ENCODE measurements around the gene IGFBP1. TPM values are rescaled to one million over a fixed set of nuclear protein-coding genes. Genes with fewer than 3 reads are reported as not detected.

Gene IGFBP1
- total RNA-seq, 2 donors from 2014 or later, result not detected

GRCh38 chr7:45890125-45890901 lies 2.0 kb downstream of the IGFBP1 start:
- no peaks in the 10 kb centered on the region for H3K9me3 Mint-ChIP-seq

GRCh38 chr7:45890902-45891461 lies 2.7 kb downstream of the IGFBP1 start:
- Mint-ChIP-seq H3K4me3 (no peak overlapping the region), H3K27ac (no peak overlapping the region)
- no peak for ATAC-seq (replicated peaks)

More at GRCh38 chr7:45890125-45890901, 2.0 kb downstream of the IGFBP1 start:
- peaks cover 44% of the 10 kb centered on the region for H3K27me3 Mint-ChIP-seq
- H3K4me3 Mint-ChIP-seq, result no peak overlapping the region
- no peaks in the 10 kb centered on the region for H3K36me3 Mint-ChIP-seq (ENCODE audit: low read depth)
- no peak for ATAC-seq (replicated peaks)
- no peaks in the 10 kb centered on the region for H3K4me1 Mint-ChIP-seq
- H3K27ac Mint-ChIP-seq, result no peak overlapping the region

GRCh38 chr7:45891462-45892402 lies 3.4 kb downstream of the IGFBP1 start:
- Mint-ChIP-seq H3K27me3 (peaks cover 49% of the 10 kb centered on the region), H3K36me3 (ENCODE audit: low read depth) (no peaks in the 10 kb centered on the region), H3K4me1 (no peaks in the 10 kb centered on the region), H3K9me3 (no peaks in the 10 kb centered on the region), H3K4me3 (no peak overlapping the region), H3K27ac (no peak overlapping the region)
- ATAC-seq (replicated peaks), result no peak

More at GRCh38 chr7:45890902-45891461, 2.7 kb downstream of the IGFBP1 start:
- no peaks in the 10 kb centered on the region for H3K9me3 Mint-ChIP-seq
- H3K36me3 Mint-ChIP-seq (ENCODE audit: low read depth), result no peaks in the 10 kb centered on the region
- peaks cover 48% of the 10 kb centered on the region for H3K27me3 Mint-ChIP-seq
- H3K4me1 Mint-ChIP-seq, result no peaks in the 10 kb centered on the region

GRCh38 chr7:45892407-45893035 lies 4.2 kb downstream of the IGFBP1 start:
- no peaks in the 10 kb centered on the region for H3K36me3 Mint-ChIP-seq (ENCODE audit: low read depth)
- ATAC-seq (replicated peaks), result no peak
- no peak overlapping the region for H3K4me3 Mint-ChIP-seq
- H3K27me3 Mint-ChIP-seq, result peaks cover 44% of the 10 kb centered on the region
- H3K9me3 Mint-ChIP-seq, result no peaks in the 10 kb centered on the region
- no peak overlapping the region for H3K27ac Mint-ChIP-seq
- H3K4me1 Mint-ChIP-seq, result no peaks in the 10 kb centered on the region

- ATAC-seq (replicated peaks), result no peak
- H3K27me3 Mint-ChIP-seq, result peaks cover 50% of the 10 kb centered on the region
Observed at GRCh38 chr7:45893374-45893995, 5.2 kb downstream of the IGFBP1 start.

GRCh38 chr7:45893996-45894664 lies 5.8 kb downstream of the IGFBP1 start:
- Mint-ChIP-seq H3K36me3 (ENCODE audit: low read depth) (no peaks in the 10 kb centered on the region), H3K27ac (no peak overlapping the region), H3K27me3 (peaks cover 48% of the 10 kb centered on the region), H3K4me1 (no peaks in the 10 kb centered on the region), H3K9me3 (no peaks in the 10 kb centered on the region), H3K4me3 (no peak overlapping the region)
- no peak for ATAC-seq (replicated peaks)

More at GRCh38 chr7:45893374-45893995, 5.2 kb downstream of the IGFBP1 start:
- Mint-ChIP-seq H3K4me3 (no peak overlapping the region), H3K4me1 (no peaks in the 10 kb centered on the region), H3K27ac (no peak overlapping the region), H3K9me3 (no peaks in the 10 kb centered on the region), H3K36me3 (ENCODE audit: low read depth) (no peaks in the 10 kb centered on the region)

- H3K27me3 Mint-ChIP-seq, result peaks cover 42% of the 10 kb centered on the region
- H3K9me3 Mint-ChIP-seq, result no peaks in the 10 kb centered on the region
- H3K4me3 Mint-ChIP-seq, result no peak overlapping the region
- H3K4me1 Mint-ChIP-seq, result no peaks in the 10 kb centered on the region
- ATAC-seq (replicated peaks), result no peak
- no peaks in the 10 kb centered on the region for H3K36me3 Mint-ChIP-seq (ENCODE audit: low read depth)
- H3K27ac Mint-ChIP-seq, result no peak overlapping the region
Observed at GRCh38 chr7:45894665-45895062, 6.4 kb downstream of the IGFBP1 start.

GRCh38 chr7:45897042-45897690 lies 8.9 kb downstream of the IGFBP1 start:
- no peaks in the 10 kb centered on the region for H3K4me1 Mint-ChIP-seq
- no peaks in the 10 kb centered on the region for H3K36me3 Mint-ChIP-seq (ENCODE audit: low read depth)
- no peaks in the 10 kb centered on the region for H3K9me3 Mint-ChIP-seq
- H3K27me3 Mint-ChIP-seq, result peaks cover 38% of the 10 kb centered on the region
- ATAC-seq (replicated peaks), result no peak
- no peak overlapping the region for H3K27ac Mint-ChIP-seq
- H3K4me3 Mint-ChIP-seq, result no peak overlapping the region

GRCh38 chr7:45898222-45898621 lies 9.9 kb downstream of the IGFBP1 start:
- H3K9me3 Mint-ChIP-seq, result no peaks in the 10 kb centered on the region
- no peaks in the 10 kb centered on the region for H3K36me3 Mint-ChIP-seq (ENCODE audit: low read depth)
- peaks cover 38% of the 10 kb centered on the region for H3K27me3 Mint-ChIP-seq
- H3K4me3 Mint-ChIP-seq, result no peak overlapping the region
- H3K4me1 Mint-ChIP-seq, result no peaks in the 10 kb centered on the region
- ATAC-seq (replicated peaks), result no peak
- H3K27ac Mint-ChIP-seq, result no peak overlapping the region

- Mint-ChIP-seq H3K4me3 (no peak overlapping the region), H3K27ac (no peak overlapping the region), H3K27me3 (peaks cover 14% of the 10 kb centered on the region), H3K4me1 (no peaks in the 10 kb centered on the region), H3K9me3 (no peaks in the 10 kb centered on the region), H3K36me3 (ENCODE audit: low read depth) (no peaks in the 10 kb centered on the region)
- ATAC-seq (replicated peaks), result no peak
Observed at GRCh38 chr7:45901566-45901965, 13.3 kb downstream of the IGFBP1 start.

- H3K4me1 Mint-ChIP-seq, result no peaks in the 10 kb centered on the region
- no peak overlapping the region for H3K4me3 Mint-ChIP-seq
- no peaks in the 10 kb centered on the region for H3K9me3 Mint-ChIP-seq
- ATAC-seq (replicated peaks), result no peak
- H3K27ac Mint-ChIP-seq, result no peak overlapping the region
- H3K27me3 Mint-ChIP-seq, result peaks cover 11% of the 10 kb centered on the region
- no peaks in the 10 kb centered on the region for H3K36me3 Mint-ChIP-seq (ENCODE audit: low read depth)
Observed at GRCh38 chr7:45902820-45903219, 14.5 kb downstream of the IGFBP1 start.

- ATAC-seq (replicated peaks), result no peak
- H3K27ac Mint-ChIP-seq, result no peak overlapping the region
- no peaks in the 10 kb centered on the region for H3K4me1 Mint-ChIP-seq
- peaks cover 8% of the 10 kb centered on the region for H3K36me3 Mint-ChIP-seq (ENCODE audit: low read depth)
- H3K4me3 Mint-ChIP-seq, result no peak overlapping the region
- no peaks in the 10 kb centered on the region for H3K9me3 Mint-ChIP-seq
- no peaks in the 10 kb centered on the region for H3K27me3 Mint-ChIP-seq
Observed at GRCh38 chr7:45909561-45909960, 21.3 kb downstream of the IGFBP1 start.

- no peak for ATAC-seq (replicated peaks)
- Mint-ChIP-seq H3K4me1 (no peaks in the 10 kb centered on the region), H3K36me3 (ENCODE audit: low read depth) (peaks cover 8% of the 10 kb centered on the region), H3K4me3 (no peak overlapping the region), H3K27me3 (no peaks in the 10 kb centered on the region), H3K9me3 (no peaks in the 10 kb centered on the region), H3K27ac (no peak overlapping the region)
Observed at GRCh38 chr7:45910855-45911254, 22.6 kb downstream of the IGFBP1 start.
